Activated naive CD8-positive, alpha-beta T cell treated with anti-CD3 and anti-CD28 coated beads, Interleukin-2, amount 50 U/mL, for 16 hours (primary cell): ENCODE data around the gene ATP6V1G2.
"Not testable (repeated sequence)": the region's sequence is repeated elsewhere in the genome, so short reads cannot be mapped to it uniquely, and the experiment has no call there.

ENCODE experiments used
- DNase-seq: peaks from one replicate; pipeline ENCODE4 v3.0.0-alpha.2; 2020; ENCODE audit warnings: low read depth, low spot score

ATP6V1G2 gene

GRCh38 chr6:31575952-31576685, 29.7 kb upstream of the ATP6V1G2 start:
- DNase-seq = no peak

- no peak for DNase-seq
These were observed 29.0 kb upstream of the ATP6V1G2 start, which contains the start of gene TNF for GRCh38 chr6:31575335-31575901. Gene TNF, plus strand, starts transcription at chr6:31575565. Its CDS starts 177 bp downstream, at chr6:31575742.

- no peak for DNase-seq
These were observed 28.0 kb upstream of the ATP6V1G2 start for GRCh38 chr6:31574106-31575061.

- DNase-seq = no peak
These were observed 27.1 kb upstream of the ATP6V1G2 start for GRCh38 chr6:31573239-31574105.

- peak; percentile 50 for DNase-seq
These were observed 25.9 kb upstream of the ATP6V1G2 start, which contains the start of gene LTA for GRCh38 chr6:31572041-31572911. Gene LTA, plus strand, starts transcription at chr6:31572289. Its CDS starts 454 bp downstream, at chr6:31572743.

DNA sequence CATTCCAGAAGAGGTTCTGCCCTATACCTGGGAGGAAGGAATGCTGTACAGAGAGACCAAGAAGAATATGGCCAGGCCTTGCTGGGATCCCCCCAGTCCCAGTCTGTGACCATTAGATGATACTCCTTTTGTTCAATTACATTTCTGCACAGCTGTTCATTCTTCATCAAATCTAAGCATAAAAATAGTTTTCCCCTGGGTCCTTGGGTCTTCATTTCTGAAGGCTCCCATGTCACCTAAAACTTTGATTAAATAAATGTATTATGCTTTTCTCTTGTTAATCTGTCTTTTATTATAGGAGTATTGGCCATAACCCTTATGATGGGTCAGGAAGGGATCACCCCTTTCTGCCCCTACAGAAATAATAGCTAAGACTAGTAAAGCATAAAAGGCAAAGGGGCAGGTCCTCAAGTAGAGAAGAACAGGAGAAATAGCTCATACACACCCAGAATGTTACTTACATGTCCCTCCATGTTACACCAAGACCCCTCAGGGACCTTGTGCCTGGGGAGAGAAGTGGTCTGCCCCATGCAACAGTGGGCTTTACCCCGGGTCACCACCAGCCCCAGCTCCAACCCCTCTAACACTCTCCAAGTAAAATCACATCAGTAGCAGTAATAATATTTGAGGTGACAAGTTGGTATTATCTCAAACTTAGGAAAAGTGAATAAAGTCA, 23.6 kb upstream of the ATP6V1G2 start:
- DNase-seq = no peak

DNA sequence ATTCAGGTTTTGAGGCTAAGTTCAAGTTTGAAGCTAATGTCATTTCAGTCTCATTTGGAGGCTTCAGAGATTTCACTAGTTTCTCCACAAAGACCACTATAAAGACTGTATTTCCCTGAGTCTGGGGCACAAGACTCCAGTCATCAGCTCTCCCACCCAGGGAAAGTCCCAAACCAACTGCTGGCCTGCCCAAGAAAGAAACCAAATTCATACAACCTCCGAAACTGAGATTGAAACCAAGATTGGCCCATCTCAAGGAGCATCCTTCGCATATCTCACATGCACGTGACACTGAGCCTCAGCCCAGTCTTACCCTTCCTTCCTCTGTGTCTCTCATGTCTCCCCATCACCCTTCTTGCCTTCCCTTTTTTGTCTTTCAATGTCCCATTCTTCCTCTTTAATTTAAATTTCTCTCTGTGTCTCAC, 22.1 kb upstream of the ATP6V1G2 start:
- peak; percentile 63 for DNase-seq

DNA sequence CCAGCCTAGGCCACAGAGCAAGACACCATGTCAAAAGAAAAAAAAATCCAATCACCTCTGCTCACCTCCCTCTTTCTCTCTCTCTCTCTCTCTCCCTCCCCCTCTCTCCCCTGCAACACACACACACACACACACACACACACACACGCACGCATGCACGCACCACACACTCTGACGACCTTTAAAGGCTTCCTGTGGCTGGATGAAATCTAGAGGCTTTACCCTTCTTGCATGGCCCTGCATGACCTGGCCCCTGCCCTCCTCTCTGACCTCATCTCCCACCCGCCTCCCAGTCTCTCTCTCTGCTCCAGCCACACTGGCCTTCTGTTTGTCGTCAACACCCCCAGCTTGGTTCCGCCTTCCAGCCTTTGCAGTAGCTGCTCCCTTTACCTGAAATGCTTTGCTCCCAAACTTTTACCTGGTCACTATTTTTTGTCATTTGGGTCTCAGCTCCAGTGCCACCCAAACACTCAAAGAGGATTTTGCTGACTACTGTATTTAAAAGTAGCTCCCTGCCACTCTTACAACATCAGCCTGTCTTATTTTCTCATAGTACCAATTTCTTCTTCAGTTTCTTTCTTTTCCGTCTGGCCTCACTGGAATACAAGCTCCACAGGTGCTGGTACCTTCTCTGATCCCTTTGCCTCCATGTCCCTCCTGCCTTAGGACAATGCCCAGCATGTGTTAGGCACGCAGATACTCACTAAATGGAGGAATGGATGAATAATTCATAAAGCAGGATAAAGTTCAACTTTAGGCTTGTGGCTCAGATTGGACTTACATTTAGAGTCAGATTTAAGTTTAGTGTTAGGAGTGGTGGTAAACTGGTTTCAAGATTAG, 21.3 kb upstream of the ATP6V1G2 start:
- no peak for DNase-seq

DNA sequence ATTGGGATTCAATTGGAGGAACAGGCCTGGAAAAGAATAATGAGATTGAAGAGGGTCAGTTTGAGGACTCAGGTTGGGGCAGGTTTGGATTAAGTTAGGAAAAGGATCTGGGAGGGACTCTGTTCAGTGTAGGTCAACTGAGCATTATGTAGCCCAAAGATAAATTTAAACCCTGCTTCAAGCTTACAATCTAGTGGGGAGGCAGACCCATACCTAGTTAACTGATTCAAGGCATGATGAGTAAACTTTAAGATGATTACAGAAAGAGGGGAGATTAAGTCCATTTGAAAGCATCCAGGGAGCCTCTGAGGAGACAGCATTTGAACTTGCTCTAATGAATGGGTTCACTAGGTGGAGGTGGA, 14.3 kb upstream of the ATP6V1G2 start:
- no peak for DNase-seq

- DNase-seq = no peak
These were observed 13.7 kb upstream of the ATP6V1G2 start for GRCh38 chr6:31559958-31560696.

GRCh38 chr6:31559606-31559957, 13.2 kb upstream of the ATP6V1G2 start:
- no peak for DNase-seq

- peak; percentile 49 for DNase-seq
These were observed 12.5 kb upstream of the ATP6V1G2 start for GRCh38 chr6:31558631-31559500.

DNA sequence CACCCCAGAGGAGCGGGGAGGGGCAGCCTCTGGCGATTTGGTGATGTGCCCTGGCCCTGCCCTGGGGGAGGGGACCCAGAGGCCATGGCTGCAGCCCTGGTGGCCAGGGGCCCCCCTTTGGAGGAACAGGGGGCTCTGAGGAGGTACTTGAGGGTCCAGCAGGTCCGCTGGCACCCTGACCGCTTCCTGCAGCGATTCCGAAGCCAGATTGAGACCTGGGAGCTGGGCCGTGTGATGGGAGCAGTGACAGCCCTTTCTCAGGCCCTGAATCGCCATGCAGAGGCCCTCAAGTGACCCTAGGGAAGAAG, 11.9 kb upstream of the ATP6V1G2 start:
- DNase-seq = no peak

GRCh38 chr6:31557443-31558317, 11.3 kb upstream of the ATP6V1G2 start:
- DNase-seq = no peak

- DNase-seq = no peak
These were observed 9.9 kb upstream of the ATP6V1G2 start for GRCh38 chr6:31556307-31556706.

- DNase-seq = not testable (repeated sequence)
These were observed 5.0 kb upstream of the ATP6V1G2 start for GRCh38 chr6:31551371-31551770.
